NB4 (cell line): ENCODE measurements around the gene CMTR2.

Source experiments
- CTCF ChIP-seq: IDR thresholded peaks from one replicate; pipeline ENCODE4 v1.5.1; 2012; ENCODE audit warnings: low read depth, low read length
- MAX ChIP-seq: IDR thresholded peaks from 2 replicates; pipeline ENCODE4 v1.6.1; 2011; ENCODE audit warnings: low read depth, low read length

- TF ChIP-seq MAX (no peak), CTCF (no peak)
Observed at GRCh38 chr16:71260995-71261394, 28.2 kb downstream of the CMTR2 start.
